Mesendoderm (in vitro differentiated cells): ENCODE measurements around the gene MREG.

ENCODE experiments used
- DNase-seq: peaks from one replicate; pipeline ENCODE4 v3.0.0; 2013
- H2AK5ac ChIP-seq: 2 replicates; pipeline ENCODE4 v1.6.1; 2013; ENCODE audit warnings: low read length, inconsistent platforms
- H2BK120ac ChIP-seq: 2 replicates; pipeline ENCODE4 v1.6.1; 2013; ENCODE audit warnings: low read depth, mild to moderate bottlenecking, low read length, moderate library complexity, mixed read lengths
- H2BK15ac ChIP-seq: replicated peaks from 2 replicates; pipeline ENCODE4 v1.6.1; 2013; ENCODE audit warnings: low read depth, mild to moderate bottlenecking, moderate library complexity
- H2BK5ac ChIP-seq: 2 replicates; pipeline ENCODE4 v1.6.1; 2013; ENCODE audit warnings: low read length, inconsistent platforms
- H3K18ac ChIP-seq: 2 replicates; pipeline ENCODE4 v1.6.1; 2013; ENCODE audit warnings: mild to moderate bottlenecking, low read length, mixed read lengths
- H3K23ac ChIP-seq: one replicate; pipeline ENCODE4 v1.6.1; 2013; ENCODE audit warnings: low read length
- H3K27ac ChIP-seq: 2 replicates; pipeline ENCODE4 v1.5.1; 2013; ENCODE audit warnings: low read depth, mild to moderate bottlenecking, inconsistent platforms, low read length, moderate library complexity
- H3K27me3 ChIP-seq: 2 replicates; pipeline ENCODE4 v1.6.1; 2013; ENCODE audit warnings: low read length, control low read depth, mild to moderate bottlenecking, inconsistent platforms; ENCODE audit not compliant: insufficient read depth, poor library complexity
- H3K36me3 ChIP-seq: 2 replicates; pipeline ENCODE4 v1.6.1; 2013; ENCODE audit warnings: low read length, inconsistent platforms; ENCODE audit not compliant: control insufficient read depth, insufficient read depth
- H3K4ac ChIP-seq: one replicate; pipeline ENCODE4 v1.6.1; 2013; ENCODE audit warnings: low read depth, mild to moderate bottlenecking, low read length, moderate library complexity
- H3K4me1 ChIP-seq: 2 replicates; pipeline ENCODE4 v1.6.1; 2013; ENCODE audit warnings: low read depth, low read length, inconsistent platforms; ENCODE audit not compliant: control insufficient read depth
- H3K4me2 ChIP-seq: 2 replicates; pipeline ENCODE4 v1.6.1; 2013; ENCODE audit warnings: low read length
- H3K4me3 ChIP-seq: 2 replicates; pipeline ENCODE4 v1.5.1; 2013; ENCODE audit warnings: mild to moderate bottlenecking, low read length
- H3K56ac ChIP-seq: one replicate; pipeline ENCODE4 v1.6.1; 2013; ENCODE audit warnings: low read length
- H3K79me1 ChIP-seq: 2 replicates; pipeline ENCODE4 v1.6.1; 2013; ENCODE audit warnings: low read length, inconsistent platforms
- H3K79me2 ChIP-seq: 2 replicates; pipeline ENCODE4 v1.6.1; 2013; ENCODE audit warnings: mild to moderate bottlenecking, low read length; ENCODE audit not compliant: control insufficient read depth, insufficient read depth
- H3K9ac ChIP-seq: 2 replicates; pipeline ENCODE4 v1.6.1; 2013; ENCODE audit warnings: low read length, inconsistent platforms
- H4K5ac ChIP-seq: one replicate; pipeline ENCODE4 v1.6.1; 2013; ENCODE audit warnings: low read length
- H4K8ac ChIP-seq: one replicate; pipeline ENCODE4 v1.6.1; 2013; ENCODE audit warnings: low read depth, mild to moderate bottlenecking, control low read depth, low read length, moderate library complexity
- WGBS: extraction: QIAGEN DNeasy Blood & Tissue Kit; methylation state at CpG from one replicate; pipeline ENCODE4 v1.1.7; 2013; ENCODE audit warnings: low lambda C conversion rate, missing lambda C conversion rate; ENCODE audit not compliant: insufficient coverage; ENCODE audit errors: extremely low coverage; 5-methylcytosine and 5-hydroxymethylcytosine counted together

MREG gene

DNA sequence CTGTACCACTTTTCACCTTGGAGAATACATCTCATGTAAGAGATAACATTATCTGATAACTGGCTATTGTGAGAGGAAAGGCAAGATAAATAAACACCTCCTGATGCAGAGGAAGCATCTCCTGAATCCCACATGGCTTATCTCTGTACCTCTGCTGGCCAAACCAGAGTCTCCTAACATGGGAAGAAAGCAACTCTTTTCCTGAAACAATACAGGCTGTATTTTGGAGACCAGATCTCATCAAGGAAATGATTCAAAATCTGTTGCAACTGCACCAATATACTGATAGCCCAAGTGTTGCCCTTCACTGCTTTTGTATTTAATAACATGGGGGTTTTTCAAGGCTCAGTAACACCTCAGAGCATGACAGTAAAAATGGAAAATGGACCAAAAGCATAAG is 106.9 kb downstream of the MREG start:
- peak overlapping the region; percentile 20 for H3K9ac ChIP-seq
- no peak overlapping the region for H2BK15ac ChIP-seq
- H3K79me1 ChIP-seq: no peaks in the 10 kb centered on the region
- H2AK5ac ChIP-seq: peak overlapping the region; percentile 51
- no peak overlapping the region for H3K4me3 ChIP-seq
- no peak overlapping the region for H4K8ac ChIP-seq
- H2BK5ac ChIP-seq: peak overlapping the region; percentile 60
- DNase-seq: peak; percentile 90
- no peak overlapping the region for H3K4ac ChIP-seq
- no peak overlapping the region for H2BK120ac ChIP-seq
- no peaks in the 10 kb centered on the region for H3K36me3 ChIP-seq
- H4K5ac ChIP-seq: no peak overlapping the region
- no peak overlapping the region for H3K27ac ChIP-seq
- peaks cover 14% of the 10 kb centered on the region for H3K4me1 ChIP-seq
- H3K18ac ChIP-seq: peak overlapping the region; percentile 8
- no peak overlapping the region for H3K4me2 ChIP-seq
- no peaks in the 10 kb centered on the region for H3K79me2 ChIP-seq
- peak overlapping the region; percentile 42 for H3K56ac ChIP-seq
- H3K27me3 ChIP-seq: no peaks in the 10 kb centered on the region
- H3K23ac ChIP-seq: peak overlapping the region; percentile 60

DNA sequence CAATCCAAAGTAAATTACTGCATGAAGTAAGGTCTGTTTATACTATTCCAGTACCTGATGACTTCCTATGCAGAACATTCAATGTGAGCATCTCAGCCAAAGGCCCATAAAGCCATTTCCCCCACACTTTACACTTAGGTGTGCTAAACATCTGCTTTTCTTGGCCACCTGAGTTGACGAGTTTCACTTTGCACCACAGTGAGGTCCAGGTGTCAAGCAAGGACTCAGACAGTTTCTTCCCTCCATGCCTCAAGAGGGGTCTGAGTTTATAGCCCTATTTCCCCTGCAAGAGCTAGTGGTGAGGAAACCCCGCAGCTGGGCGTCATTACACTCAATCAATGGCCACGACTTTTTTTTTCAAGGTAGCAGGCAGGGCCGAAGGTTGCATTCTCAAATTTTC is 107.7 kb downstream of the MREG start:
- no peaks in the 10 kb centered on the region for H3K27me3 ChIP-seq
- no peak overlapping the region for H3K9ac ChIP-seq
- H3K4me2 ChIP-seq: no peak overlapping the region
- peak overlapping the region; percentile 28 for H2AK5ac ChIP-seq
- peak overlapping the region; percentile 26 for H3K56ac ChIP-seq
- no peak overlapping the region for H2BK15ac ChIP-seq
- H3K18ac ChIP-seq: no peak overlapping the region
- peak overlapping the region; percentile 11 for H2BK5ac ChIP-seq
- H3K79me2 ChIP-seq: no peaks in the 10 kb centered on the region
- H3K23ac ChIP-seq: no peak overlapping the region
- H3K36me3 ChIP-seq: no peaks in the 10 kb centered on the region
- H3K27ac ChIP-seq: no peak overlapping the region
- H3K79me1 ChIP-seq: no peaks in the 10 kb centered on the region
- no peak for DNase-seq
- no peak overlapping the region for H3K4me3 ChIP-seq
- H3K4ac ChIP-seq: no peak overlapping the region
- no peak overlapping the region for H2BK120ac ChIP-seq
- H3K4me1 ChIP-seq: peaks cover 14% of the 10 kb centered on the region
- no CpG with 5 or more reads among the region's 5 CpGs for WGBS
- no peak overlapping the region for H4K5ac ChIP-seq
- H4K8ac ChIP-seq: no peak overlapping the region

GRCh38 chr2:215904101-215904500 is 109.2 kb downstream of the MREG start:
- Histone ChIP-seq H4K8ac (no peak overlapping the region), H2BK120ac (no peak overlapping the region), H4K5ac (no peak overlapping the region), H3K23ac (no peak overlapping the region), H3K4me1 (peaks cover 14% of the 10 kb centered on the region), H2BK15ac (no peak overlapping the region), H2AK5ac (no peak overlapping the region), H3K79me2 (no peaks in the 10 kb centered on the region), H3K27ac (no peak overlapping the region), H3K4me3 (no peak overlapping the region), H3K18ac (no peak overlapping the region), H3K56ac (no peak overlapping the region), H3K36me3 (no peaks in the 10 kb centered on the region), H3K79me1 (no peaks in the 10 kb centered on the region), H3K4me2 (no peak overlapping the region), H2BK5ac (no peak overlapping the region), H3K9ac (no peak overlapping the region), H3K27me3 (no peaks in the 10 kb centered on the region), H3K4ac (no peak overlapping the region)
- no CpG with 5 or more reads among the region's 5 CpGs for WGBS
- no peak for DNase-seq

DNA sequence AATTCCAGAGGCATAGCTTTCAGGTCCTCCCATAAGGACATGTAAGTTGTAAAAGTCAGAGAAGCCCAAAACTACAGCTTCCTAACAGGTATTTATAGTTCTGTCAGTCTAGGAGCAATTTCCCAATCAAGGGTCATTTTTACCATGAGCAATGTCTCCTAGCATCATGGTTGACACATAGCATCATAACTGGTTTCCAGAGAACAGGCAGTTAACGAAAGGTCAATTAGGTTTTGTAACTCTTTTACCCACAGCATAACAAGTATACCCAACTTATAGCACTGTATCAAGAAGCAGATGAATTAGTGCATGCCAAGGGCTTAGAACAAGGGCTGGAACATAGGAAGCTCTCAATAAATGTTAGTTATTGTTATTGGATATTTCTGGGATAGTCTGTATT is 110.1 kb downstream of the MREG start:
- no peak overlapping the region for H3K4me3 ChIP-seq
- no peaks in the 10 kb centered on the region for H3K79me2 ChIP-seq
- H4K8ac ChIP-seq: no peak overlapping the region
- no peak overlapping the region for H2BK5ac ChIP-seq
- H3K27me3 ChIP-seq: no peaks in the 10 kb centered on the region
- peaks cover 14% of the 10 kb centered on the region for H3K4me1 ChIP-seq
- no peak overlapping the region for H2AK5ac ChIP-seq
- H3K79me1 ChIP-seq: no peaks in the 10 kb centered on the region
- no peak overlapping the region for H2BK120ac ChIP-seq
- no peaks in the 10 kb centered on the region for H3K36me3 ChIP-seq
- H3K27ac ChIP-seq: no peak overlapping the region
- H3K9ac ChIP-seq: no peak overlapping the region
- no peak overlapping the region for H3K4ac ChIP-seq
- no peak overlapping the region for H2BK15ac ChIP-seq
- DNase-seq: no peak
- H3K56ac ChIP-seq: no peak overlapping the region
- WGBS: no CpG with 5 or more reads among the region's 1 CpG
- no peak overlapping the region for H3K4me2 ChIP-seq
- no peak overlapping the region for H4K5ac ChIP-seq
- H3K23ac ChIP-seq: no peak overlapping the region
- H3K18ac ChIP-seq: no peak overlapping the region

DNA sequence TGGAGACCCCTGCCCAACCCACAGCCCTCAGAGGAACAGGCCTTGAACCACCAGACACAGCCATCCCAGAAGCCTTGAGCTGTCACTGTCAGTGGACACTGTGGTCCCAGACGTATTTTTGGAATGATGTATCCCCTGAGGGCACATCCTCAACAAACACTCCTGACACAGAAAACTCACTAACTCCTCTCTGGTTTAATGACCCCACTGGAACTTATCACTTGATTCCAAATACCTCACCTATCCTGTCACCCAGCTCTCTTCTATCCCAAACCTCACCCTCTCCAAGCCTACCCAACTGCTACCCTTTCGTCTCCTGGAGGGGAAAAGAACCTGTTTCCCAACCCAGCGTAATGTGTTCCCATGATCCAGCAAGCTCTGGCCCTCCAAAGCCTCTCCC is 111.6 kb downstream of the MREG start:
- H3K36me3 ChIP-seq: no peaks in the 10 kb centered on the region
- H3K18ac ChIP-seq: no peak overlapping the region
- no peaks in the 10 kb centered on the region for H3K27me3 ChIP-seq
- no peak overlapping the region for H2BK120ac ChIP-seq
- H3K79me2 ChIP-seq: no peaks in the 10 kb centered on the region
- H2AK5ac ChIP-seq: no peak overlapping the region
- H3K23ac ChIP-seq: no peak overlapping the region
- H4K8ac ChIP-seq: no peak overlapping the region
- no peak overlapping the region for H2BK15ac ChIP-seq
- peaks cover 11% of the 10 kb centered on the region for H3K4me1 ChIP-seq
- H2BK5ac ChIP-seq: no peak overlapping the region
- H3K4ac ChIP-seq: no peak overlapping the region
- H3K79me1 ChIP-seq: no peaks in the 10 kb centered on the region
- no peak overlapping the region for H3K9ac ChIP-seq
- no peak for DNase-seq
- no peak overlapping the region for H4K5ac ChIP-seq
- no CpG with 5 or more reads among the region's 3 CpGs for WGBS
- H3K56ac ChIP-seq: no peak overlapping the region
- H3K4me2 ChIP-seq: no peak overlapping the region
- H3K4me3 ChIP-seq: no peak overlapping the region
- no peak overlapping the region for H3K27ac ChIP-seq

DNA sequence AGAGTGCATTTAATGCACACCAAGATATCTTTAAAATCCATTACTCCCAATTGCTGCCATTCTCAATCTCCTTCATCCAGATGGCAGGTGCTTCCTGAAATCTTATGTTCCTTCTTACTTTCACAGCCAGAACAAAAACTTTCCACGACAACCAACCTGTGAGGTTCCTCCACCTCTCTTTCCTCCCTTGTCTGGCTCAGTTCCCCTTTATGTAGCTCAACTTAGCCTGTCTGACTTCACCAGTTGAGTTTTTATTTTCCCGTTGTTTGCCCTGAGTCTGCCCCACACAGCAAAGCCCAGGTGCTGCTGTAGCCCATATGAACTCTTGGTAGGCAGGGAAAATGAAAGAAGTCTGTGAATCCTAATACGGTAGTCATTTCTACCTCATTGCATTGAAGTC is 112.5 kb downstream of the MREG start:
- Histone ChIP-seq H3K36me3 (no peaks in the 10 kb centered on the region), H3K23ac (no peak overlapping the region), H3K4me1 (peaks cover 6% of the 10 kb centered on the region), H3K4me2 (no peak overlapping the region), H3K56ac (no peak overlapping the region), H2BK120ac (no peak overlapping the region), H2BK15ac (no peak overlapping the region), H3K79me2 (no peaks in the 10 kb centered on the region), H3K27ac (no peak overlapping the region), H3K18ac (no peak overlapping the region), H4K8ac (no peak overlapping the region), H3K4me3 (no peak overlapping the region), H3K4ac (no peak overlapping the region), H3K79me1 (no peaks in the 10 kb centered on the region), H2BK5ac (no peak overlapping the region), H4K5ac (no peak overlapping the region), H2AK5ac (no peak overlapping the region), H3K9ac (no peak overlapping the region), H3K27me3 (no peaks in the 10 kb centered on the region)
- no peak for DNase-seq
- no CpG with 5 or more reads among the region's 3 CpGs for WGBS
